PC-9 (cell line): ENCODE results near the gene MGARP. TPM values are rescaled to one million over a fixed set of nuclear protein-coding genes. Genes with fewer than 3 reads are reported as not detected.
"Not testable (repeated sequence)": the region's sequence is repeated elsewhere in the genome, so short reads cannot be mapped to it uniquely, and the experiment has no call there.

Experiments
- BruUV-seq: library from RNA; stranded (reverse); fragments of 400-500 nt; replicated peaks from 2 replicates; lab custom pipeline; 2021; lab: Mats Ljungman, UMichigan
- CTCF ChIA-PET: fragments of 300-600 bp; sonication (Branson Sonifier 250); formaldehyde crosslinking; loops from one replicate; lab custom pipeline; 2022; ENCODE audit warnings: antibody characterized with exemption; lab: Charles Lee
- POLR2A ChIA-PET: fragments of 300-600 bp; sonication (Branson Sonifier 250); formaldehyde crosslinking; loops from one replicate; lab custom pipeline; 2022; ENCODE audit warnings: antibody characterized with exemption; ENCODE audit not compliant: unreplicated experiment; lab: Charles Lee
- DNase-seq, 2 experiments: peaks; one replicate each; pipeline versions ENCODE4 v3.0.0 to v3.0.0-alpha.2; 2015 to 2022; ENCODE audit warnings: mixed read lengths in 1 of 2
- H2AFZ ChIP-seq: fragments of 200-600 bp; sonication (generic); 2 replicates; pipeline ENCODE4 v1.8.1; 2017; ENCODE audit warnings: antibody characterized with exemption
- H3F3A ChIP-seq: fragments of 200-600 bp; sonication (generic); 2 replicates; pipeline ENCODE4 v1.8.1; 2017; ENCODE audit warnings: antibody characterized with exemption, mild to moderate bottlenecking, low read depth; ENCODE audit not compliant: insufficient read depth
- H3K27ac ChIP-seq: fragments of 200-600 bp; sonication (generic); 2 replicates; pipeline ENCODE4 v1.6.1; 2016; ENCODE audit warnings: mixed run types
- H3K27me3 ChIP-seq: fragments of 200-600 bp; sonication (generic); 2 replicates; pipeline ENCODE4 v1.6.1; 2016; ENCODE audit warnings: low read depth, mixed run types; ENCODE audit not compliant: insufficient read depth
- H3K36me3 ChIP-seq: fragments of 200-600 bp; sonication (generic); 2 replicates; pipeline ENCODE4 v1.6.1; 2016; ENCODE audit warnings: low read depth, mixed run types
- H3K4me1 ChIP-seq: fragments of 200-600 bp; sonication (generic); replicated peaks from 2 replicates; pipeline ENCODE4 v1.6.1; 2016; ENCODE audit warnings: mixed run types; ENCODE audit not compliant: insufficient read depth
- H3K4me2 ChIP-seq: fragments of 200-600 bp; sonication (generic); 2 replicates; pipeline ENCODE4 v1.6.1; 2017; ENCODE audit warnings: mixed run types
- H3K4me3 ChIP-seq: fragments of 200-600 bp; sonication (generic); 2 replicates; pipeline ENCODE4 v1.6.1; 2016; ENCODE audit warnings: mixed run types
- H3K79me2 ChIP-seq: fragments of 200-600 bp; sonication (generic); 2 replicates; pipeline ENCODE4 v1.6.1; 2017; ENCODE audit warnings: low read depth, mixed run types
- H3K9me2 ChIP-seq: fragments of 200-600 bp; sonication (generic); 2 replicates; pipeline ENCODE4 v1.8.1; 2017; ENCODE audit warnings: mild to moderate bottlenecking; ENCODE audit not compliant: insufficient read depth
- H3K9me3 ChIP-seq: fragments of 200-600 bp; sonication (generic); 2 replicates; pipeline ENCODE4 v1.8.1; 2016; ENCODE audit warnings: low read depth; ENCODE audit not compliant: insufficient read depth
- H4K20me1 ChIP-seq: fragments of 200-600 bp; sonication (generic); 2 replicates; pipeline ENCODE4 v1.8.1; 2017; ENCODE audit not compliant: insufficient read depth
- EZH2 ChIP-seq: fragments of 200-600 bp; sonication (generic); IDR thresholded peaks from 2 replicates; pipeline ENCODE4 v1.8.0; 2017; ENCODE audit warnings: antibody characterized with exemption, low read depth
- intact Hi-C: fragments of 100-400 bp; cut with micrococcal nuclease; formaldehyde crosslinking; loops from one replicate; pipeline ENCODE4 v1.10.0; 2022; ENCODE audit not compliant: unreplicated experiment
- total RNA-seq: library from RNA; stranded (reverse); gene quantifications from 2 replicates; pipeline ENCODE4 v1.2.3, GENCODE V29; 2021
- TF ChIP-seq, protein P1 (sequence below): fragments of 200-600 bp; sonication (generic); conservative IDR thresholded peaks from 2 replicates; pipeline ENCODE4 v1.6.1; 2017; ENCODE audit warnings: mixed run types, antibody characterized with exemption, mild to moderate bottlenecking, moderate library complexity

Gene MGARP
- total RNA-seq, 1 experiment from 2014 or later, result not detected

- Histone ChIP-seq H3K27me3 (no peaks in the 10 kb centered on the region), H2AFZ (no peak overlapping the region), H3K36me3 (no peaks in the 10 kb centered on the region; the same call in 1 of the 2 replicates), H3K79me2 (peaks cover 100% of the 10 kb centered on the region), H3F3A (no peaks in the 10 kb centered on the region), H3K4me3 (no peak overlapping the region), H3K4me1 (no peaks in the 10 kb centered on the region), H3K9me2 (no peaks in the 10 kb centered on the region), H4K20me1 (peaks cover 49% of the 10 kb centered on the region), H3K27ac (no peak overlapping the region), H3K4me2 (no peak overlapping the region), H3K9me3 (no peaks in the 10 kb centered on the region)
- CTCF ChIA-PET, result no interaction called here
- BruUV-seq, result no TSS peak
- no peak for DNase-seq
- TF ChIP-seq, protein P1, sequence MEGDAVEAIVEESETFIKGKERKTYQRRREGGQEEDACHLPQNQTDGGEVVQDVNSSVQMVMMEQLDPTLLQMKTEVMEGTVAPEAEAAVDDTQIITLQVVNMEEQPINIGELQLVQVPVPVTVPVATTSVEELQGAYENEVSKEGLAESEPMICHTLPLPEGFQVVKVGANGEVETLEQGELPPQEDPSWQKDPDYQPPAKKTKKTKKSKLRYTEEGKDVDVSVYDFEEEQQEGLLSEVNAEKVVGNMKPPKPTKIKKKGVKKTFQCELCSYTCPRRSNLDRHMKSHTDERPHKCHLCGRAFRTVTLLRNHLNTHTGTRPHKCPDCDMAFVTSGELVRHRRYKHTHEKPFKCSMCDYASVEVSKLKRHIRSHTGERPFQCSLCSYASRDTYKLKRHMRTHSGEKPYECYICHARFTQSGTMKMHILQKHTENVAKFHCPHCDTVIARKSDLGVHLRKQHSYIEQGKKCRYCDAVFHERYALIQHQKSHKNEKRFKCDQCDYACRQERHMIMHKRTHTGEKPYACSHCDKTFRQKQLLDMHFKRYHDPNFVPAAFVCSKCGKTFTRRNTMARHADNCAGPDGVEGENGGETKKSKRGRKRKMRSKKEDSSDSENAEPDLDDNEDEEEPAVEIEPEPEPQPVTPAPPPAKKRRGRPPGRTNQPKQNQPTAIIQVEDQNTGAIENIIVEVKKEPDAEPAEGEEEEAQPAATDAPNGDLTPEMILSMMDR, result no peak
- no peak for TF ChIP-seq EZH2
- intact Hi-C loops, result no loop called here
- POLR2A ChIA-PET, result no interaction called here
Observed at GRCh38 chr4:139315221-139315675, 35.2 kb upstream of the MGARP start.

GRCh38 chr4:139314047-139314800 lies 34.2 kb upstream of the MGARP start:
- no TSS peak for BruUV-seq
- H3K27me3 ChIP-seq, result no peaks in the 10 kb centered on the region
- H4K20me1 ChIP-seq, result peaks cover 43% of the 10 kb centered on the region
- H2AFZ ChIP-seq, result no peak overlapping the region
- H3K27ac ChIP-seq, result no peak overlapping the region
- H3K79me2 ChIP-seq, result peaks cover 98% of the 10 kb centered on the region
- ChIA-PET CTCF (no interaction called here), POLR2A (no interaction called here)
- no peak overlapping the region for H3K4me3 ChIP-seq
- no peaks in the 10 kb centered on the region for H3K9me2 ChIP-seq
- intact Hi-C loops, result no loop called here
- no peaks in the 10 kb centered on the region for H3K9me3 ChIP-seq
- H3K36me3 ChIP-seq, result no peaks in the 10 kb centered on the region; the same call in 1 of the 2 replicates
- no peak for DNase-seq
- TF ChIP-seq EZH2, result no peak
- TF ChIP-seq, protein P1, result no peak
- H3F3A ChIP-seq, result no peaks in the 10 kb centered on the region
- no peaks in the 10 kb centered on the region for H3K4me1 ChIP-seq
- H3K4me2 ChIP-seq, result no peak overlapping the region

GRCh38 chr4:139313414-139313813 lies 33.4 kb upstream of the MGARP start:
- CTCF ChIA-PET, H3K36me3 ChIP-seq, H3K4me1 ChIP-seq, H3F3A ChIP-seq, intact Hi-C loops, POLR2A ChIA-PET, H3K27ac ChIP-seq, H3K27me3 ChIP-seq, H3K4me3 ChIP-seq, DNase-seq, H3K9me2 ChIP-seq, H2AFZ ChIP-seq, BruUV-seq, H3K9me3 ChIP-seq, H3K4me2 ChIP-seq: not testable (repeated sequence)
- H3K79me2 ChIP-seq, result peaks cover 98% of the 10 kb centered on the region
- peaks cover 38% of the 10 kb centered on the region for H4K20me1 ChIP-seq
